Inflammatory macrophage treated with lipopolysaccharide for 1 hour (primary cell): ENCODE data around the gene RLN3.

Source experiments
- DNase-seq, 2 donors: peaks; one replicate each; pipeline ENCODE4 v3.0.0-alpha.2; 2020 to 2022

Gene RLN3

GRCh38 chr19:14027856-14028450 is at the start of gene RLN3:
TSS of gene RLN3 (plus strand) at chr19:14028148. CDS start at chr19:14028205, 57 bp downstream.
- DNase-seq: no peak

- no peak for DNase-seq
Observed at GRCh38 chr19:13978351-13979243, 49.4 kb upstream of the RLN3 start.

GRCh38 chr19:13979244-13979615 is 48.7 kb upstream of the RLN3 start:
- no peak for DNase-seq

- no peak for DNase-seq
Observed at GRCh38 chr19:13979686-13980085, 48.3 kb upstream of the RLN3 start.

GRCh38 chr19:13980340-13980739 is 47.6 kb upstream of the RLN3 start:
- no peak for DNase-seq

GRCh38 chr19:13981021-13981420 is 46.9 kb upstream of the RLN3 start:
- DNase-seq: no peak

GRCh38 chr19:13981467-13981866 is 46.5 kb upstream of the RLN3 start:
- DNase-seq: no peak

- DNase-seq: no peak
Observed at GRCh38 chr19:13981988-13982501, 45.9 kb upstream of the RLN3 start.

- no peak for DNase-seq
Observed at GRCh38 chr19:13982773-13983172, 45.2 kb upstream of the RLN3 start.

- DNase-seq: no peak
Observed at GRCh38 chr19:13983213-13983889, 44.6 kb upstream of the RLN3 start.

GRCh38 chr19:13984186-13984585 is 43.8 kb upstream of the RLN3 start:
- no peak for DNase-seq

- DNase-seq: peak; percentile 21 to 25
Observed at GRCh38 chr19:13984875-13985741, 42.8 kb upstream of the RLN3 start.

- DNase-seq: no peak
Observed at GRCh38 chr19:13985771-13986347, 42.1 kb upstream of the RLN3 start.

- peak; percentile 83 to 91 for DNase-seq
Observed at GRCh38 chr19:13986348-13986904, 41.5 kb upstream of the RLN3 start.

GRCh38 chr19:13987101-13987890 is 40.7 kb upstream of the RLN3 start:
- no peak for DNase-seq

GRCh38 chr19:13989487-13989886 is 38.5 kb upstream of the RLN3 start:
- DNase-seq: no peak

- DNase-seq: no peak
Observed at GRCh38 chr19:13990085-13990484, 37.9 kb upstream of the RLN3 start.

GRCh38 chr19:13992025-13992424 is 35.9 kb upstream of the RLN3 start:
- no peak for DNase-seq

GRCh38 chr19:13993590-13994300 is 34.2 kb upstream of the RLN3 start:
- DNase-seq: no peak

- no peak for DNase-seq
Observed at GRCh38 chr19:13995017-13995728, 32.8 kb upstream of the RLN3 start.
